Lower lobe of right lung (tissue), 2 donors: Measurements from ENCODE around the gene ZC3H7B. TPM values are rescaled to one million over a fixed set of nuclear protein-coding genes. Genes with fewer than 3 reads are reported as not detected.
A peak's percentile ranks its signal among the peaks of the same experiment; 100 is the strongest.

Source experiments
- ATAC-seq, 2 donors: fragments of 200-7000 bp; cut with Tn5 transposase; one replicate each; pipeline ENCODE4 v1.9.1; 2020 to 2022; ENCODE audit warnings: mild to moderate bottlenecking in 2 of 2, moderate library complexity in 2 of 2
- DNase-seq: peaks from one replicate; pipeline ENCODE4 v3.0.0-alpha.2; 2020
- H3K27ac ChIP-seq: fragments of 200-600 bp; one replicate; pipeline ENCODE4 v1.8.0; 2022
- H3K27me3 ChIP-seq: fragments of 200-600 bp; one replicate; pipeline ENCODE4 v1.8.0; 2022; ENCODE audit warnings: low read depth
- H3K36me3 ChIP-seq: fragments of 200-600 bp; one replicate; pipeline ENCODE4 v1.8.0; 2022; ENCODE audit warnings: mild to moderate bottlenecking
- H3K4me1 ChIP-seq: fragments of 200-600 bp; one replicate; pipeline ENCODE4 v1.8.0; 2022
- H3K4me3 ChIP-seq: fragments of 200-600 bp; one replicate; pipeline ENCODE4 v1.8.0; 2022; ENCODE audit warnings: mild to moderate bottlenecking
- H3K9me3 ChIP-seq: fragments of 200-600 bp; one replicate; pipeline ENCODE4 v1.8.0; 2022
- intact Hi-C: fragments of 100-400 bp; cut with DNase I; formaldehyde crosslinking; loops from one replicate; pipeline ENCODE4 v1.11.0; 2022
- total RNA-seq: library from RNA; stranded (reverse); fragmentation: NEBNext Ultra II Directional; extraction: Animal tissue kit (Norgen Biotek cat#: 25700); gene quantifications from one replicate; pipeline ENCODE4 v1.2.1, GENCODE V29; 2021
- TF ChIP-seq, protein P1 (sequence below): fragments of 200-600 bp; IDR thresholded peaks from one replicate; pipeline ENCODE4 v1.8.0; 2022; ENCODE audit warnings: antibody characterized with exemption, mild to moderate bottlenecking
- donor health status: DM: no; HTN: yes; CAD: no; lungs with severe emphysema.

ZC3H7B gene
- total RNA-seq, 1 donor from 2014 or later = 63.1 TPM

DNA sequence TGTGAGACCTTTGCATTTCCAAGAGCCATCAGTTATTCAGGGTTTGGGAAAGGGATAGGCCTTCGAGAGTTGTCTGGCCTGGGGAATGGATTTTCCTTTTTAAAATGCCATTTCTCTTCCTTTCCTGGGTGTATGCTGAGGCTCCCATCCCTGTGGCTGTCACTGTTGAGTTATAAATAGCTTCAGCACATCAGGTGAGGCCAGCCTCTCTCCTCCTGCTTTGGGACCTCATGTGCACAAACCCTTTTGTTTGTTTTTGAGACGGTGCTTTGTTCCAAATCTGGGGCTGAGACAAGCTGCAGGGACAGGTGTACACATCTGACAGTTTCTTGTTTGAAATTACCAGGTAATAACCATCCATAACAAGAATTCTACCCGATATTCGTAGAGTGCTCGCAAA, 81.8 kb downstream of the ZC3H7B start:
- Histone ChIP-seq H3K36me3 (peaks cover 13% of the 10 kb centered on the region), H3K27me3 (no peaks in the 10 kb centered on the region), H3K4me1 (peaks cover 28% of the 10 kb centered on the region), H3K27ac (peak overlapping the region; percentile 97), H3K9me3 (no peaks in the 10 kb centered on the region), H3K4me3 (peak overlapping the region; percentile 80)
- TF ChIP-seq, protein P1, sequence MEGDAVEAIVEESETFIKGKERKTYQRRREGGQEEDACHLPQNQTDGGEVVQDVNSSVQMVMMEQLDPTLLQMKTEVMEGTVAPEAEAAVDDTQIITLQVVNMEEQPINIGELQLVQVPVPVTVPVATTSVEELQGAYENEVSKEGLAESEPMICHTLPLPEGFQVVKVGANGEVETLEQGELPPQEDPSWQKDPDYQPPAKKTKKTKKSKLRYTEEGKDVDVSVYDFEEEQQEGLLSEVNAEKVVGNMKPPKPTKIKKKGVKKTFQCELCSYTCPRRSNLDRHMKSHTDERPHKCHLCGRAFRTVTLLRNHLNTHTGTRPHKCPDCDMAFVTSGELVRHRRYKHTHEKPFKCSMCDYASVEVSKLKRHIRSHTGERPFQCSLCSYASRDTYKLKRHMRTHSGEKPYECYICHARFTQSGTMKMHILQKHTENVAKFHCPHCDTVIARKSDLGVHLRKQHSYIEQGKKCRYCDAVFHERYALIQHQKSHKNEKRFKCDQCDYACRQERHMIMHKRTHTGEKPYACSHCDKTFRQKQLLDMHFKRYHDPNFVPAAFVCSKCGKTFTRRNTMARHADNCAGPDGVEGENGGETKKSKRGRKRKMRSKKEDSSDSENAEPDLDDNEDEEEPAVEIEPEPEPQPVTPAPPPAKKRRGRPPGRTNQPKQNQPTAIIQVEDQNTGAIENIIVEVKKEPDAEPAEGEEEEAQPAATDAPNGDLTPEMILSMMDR = no peak
- no peak for DNase-seq
- intact Hi-C loops = no loop called here
- no peak for ATAC-seq

DNA sequence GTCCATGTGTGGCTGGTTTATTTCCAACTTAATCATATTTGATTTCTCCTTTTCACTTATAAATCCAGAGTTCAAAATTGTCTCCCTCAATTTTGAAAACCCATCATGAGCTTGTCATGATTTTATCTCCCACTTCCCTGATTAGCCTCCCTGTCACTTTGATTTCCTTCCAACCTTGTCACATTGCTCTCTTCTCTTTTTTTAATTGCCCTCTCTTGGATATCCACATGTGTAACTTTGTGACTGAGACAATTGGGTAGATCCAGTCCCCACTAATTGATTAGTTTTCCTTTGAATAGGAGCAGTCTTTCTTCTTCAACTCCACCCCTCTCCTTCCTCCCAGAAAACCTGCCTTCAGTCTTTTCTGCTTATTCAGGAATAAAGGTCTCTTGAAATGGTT, 82.8 kb downstream of the ZC3H7B start:
- H3K4me1 ChIP-seq = peaks cover 28% of the 10 kb centered on the region
- no peaks in the 10 kb centered on the region for H3K9me3 ChIP-seq
- no peak overlapping the region for H3K4me3 ChIP-seq
- TF ChIP-seq, protein P1 = no peak
- ATAC-seq = no peak
- intact Hi-C loops = no loop called here
- DNase-seq = no peak
- H3K27me3 ChIP-seq = no peaks in the 10 kb centered on the region
- no peak overlapping the region for H3K27ac ChIP-seq
- H3K36me3 ChIP-seq = peaks cover 23% of the 10 kb centered on the region

DNA sequence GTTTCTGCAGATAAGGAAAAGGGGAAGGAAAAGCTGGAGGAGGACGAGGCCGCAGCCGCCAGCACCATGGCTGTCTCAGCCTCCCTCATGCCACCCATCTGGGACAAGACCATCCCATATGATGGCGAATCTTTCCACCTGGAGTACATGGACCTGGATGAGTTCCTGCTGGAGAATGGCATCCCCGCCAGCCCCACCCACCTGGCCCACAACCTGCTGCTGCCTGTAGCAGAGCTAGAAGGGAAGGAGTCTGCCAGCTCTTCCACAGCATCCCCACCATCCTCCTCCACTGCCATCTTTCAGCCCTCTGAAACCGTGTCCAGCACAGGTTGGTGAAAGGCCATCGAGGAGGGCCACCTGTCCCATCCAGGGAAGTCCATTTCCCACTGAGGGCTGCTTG, 86.0 kb downstream of the ZC3H7B start:
- no peaks in the 10 kb centered on the region for H3K9me3 ChIP-seq
- peaks cover 15% of the 10 kb centered on the region for H3K4me1 ChIP-seq
- DNase-seq (no peak), ATAC-seq (no peak)
- intact Hi-C loops = no loop called here
- no peak overlapping the region for H3K27ac ChIP-seq
- TF ChIP-seq, protein P1 = no peak
- H3K36me3 ChIP-seq = peaks cover 55% of the 10 kb centered on the region
- no peak overlapping the region for H3K4me3 ChIP-seq
- no peaks in the 10 kb centered on the region for H3K27me3 ChIP-seq

DNA sequence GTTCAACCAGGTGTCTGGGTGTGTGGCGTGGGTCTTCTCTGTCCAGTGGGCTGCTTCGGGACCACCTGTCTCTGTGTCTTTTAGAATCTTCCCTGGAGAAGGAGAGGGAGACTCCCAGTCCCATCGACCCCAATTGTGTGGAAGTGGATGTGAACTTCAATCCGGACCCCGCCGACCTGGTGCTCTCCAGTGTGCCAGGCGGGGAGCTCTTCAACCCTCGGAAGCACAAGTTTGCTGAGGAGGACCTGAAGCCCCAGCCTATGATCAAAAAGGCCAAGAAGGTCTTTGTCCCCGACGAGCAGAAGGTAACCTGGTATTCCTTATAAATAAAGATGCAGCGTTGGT, 92.7 kb downstream of the ZC3H7B start:
- Histone ChIP-seq H3K4me3 (no peak overlapping the region), H3K27ac (peak overlapping the region; percentile 44), H3K4me1 (peaks cover 22% of the 10 kb centered on the region), H3K9me3 (no peaks in the 10 kb centered on the region), H3K36me3 (peaks cover 97% of the 10 kb centered on the region), H3K27me3 (no peaks in the 10 kb centered on the region)
- TF ChIP-seq, protein P1 = no peak
- intact Hi-C loops = loop anchor here (10.0 kb wide), 1 partner anchor 121 kb away; no protein-coding TSS in a partner anchor
- ATAC-seq = peak in 1 of 2 donors; percentile 5
- DNase-seq = no peak

DNA sequence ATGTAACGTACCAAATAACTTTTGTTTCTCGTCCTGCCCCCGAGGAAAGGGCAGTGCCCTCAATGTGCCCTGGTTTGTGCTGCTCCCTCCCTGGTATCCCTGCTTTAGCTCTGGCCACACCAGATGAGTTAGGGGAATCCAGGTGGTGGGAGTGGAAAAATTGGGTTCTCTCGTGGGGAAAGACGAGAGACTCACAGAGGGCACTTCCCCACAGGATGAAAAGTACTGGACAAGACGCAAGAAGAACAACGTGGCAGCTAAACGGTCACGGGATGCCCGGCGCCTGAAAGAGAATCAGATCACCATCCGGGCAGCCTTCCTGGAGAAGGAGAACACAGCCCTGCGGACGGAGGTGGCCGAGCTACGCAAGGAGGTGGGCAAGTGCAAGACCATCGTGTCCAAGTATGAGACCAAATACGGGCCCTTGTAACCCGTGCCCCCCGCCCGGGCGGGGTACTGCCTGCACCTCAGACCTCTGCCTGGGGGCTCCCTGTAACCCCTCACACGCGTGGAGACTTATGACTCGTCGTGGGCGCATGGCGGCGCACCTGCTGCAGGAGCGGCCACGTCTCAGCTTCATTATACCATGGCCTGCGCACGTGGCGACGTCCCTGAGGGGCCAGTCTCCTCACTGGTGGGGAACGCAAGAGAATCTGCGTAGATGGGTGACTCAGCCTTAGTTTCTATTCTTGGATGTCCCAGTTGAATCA, 94.4 kb downstream of the ZC3H7B start:
- TF ChIP-seq, protein P1 = no peak
- H3K27ac ChIP-seq = no peak overlapping the region

More for the DNA sequence above, 94.4 kb downstream of the ZC3H7B start:
- peaks cover 22% of the 10 kb centered on the region for H3K4me1 ChIP-seq
- no peak overlapping the region for H3K4me3 ChIP-seq
- peaks cover 81% of the 10 kb centered on the region for H3K36me3 ChIP-seq
- no peaks in the 10 kb centered on the region for H3K9me3 ChIP-seq
- intact Hi-C loops = loop anchor here (10.0 kb wide), 1 partner anchor 119 kb away; no protein-coding TSS in a partner anchor
- DNase-seq (no peak), ATAC-seq (peak in 1 of 2 donors; percentile 11)
- H3K27me3 ChIP-seq = no peaks in the 10 kb centered on the region
